Measurements from ENCODE around the gene DPEP2.
A peak's percentile ranks its signal among the peaks of the same experiment; 100 is the strongest.

Gene DPEP2

GRCh38 chr16:68022728-68023537 lies 23.6 kb upstream of the DPEP2 start, which contains the start of the genes DDX28 and DUS2:
TSS of gene DDX28 (minus strand) at chr16:68023232. CDS start at chr16:68023202, 30 bp downstream.
TSS of gene DUS2 (plus strand) at chr16:68023284. CDS start at chr16:68038024, 14,740 bp downstream.
- Histone ChIP-seq H3F3A (ENCODE audit: insufficient read depth, low read length) (peaks cover 9% of the 10 kb centered on the region; the same call in 1 of the 2 replicates), H3K4me2 (ENCODE audit: low read depth, low read length) (peak within 1 kb of the TSS; percentile 89), H2AFZ (ENCODE audit: low read length) (peak within 1 kb of the TSS; percentile 97), H3K9ac (ENCODE audit: low read length) (peak within 1 kb of the TSS; percentile 95), H3K9me2 (replicated peaks; ENCODE audit: insufficient read depth, low read length) (no peaks in the 10 kb centered on the region), H4K20me1 (ENCODE audit: insufficient read depth, low read length) (no peaks in the 10 kb centered on the region), H3K4me3 (ENCODE audit: low read length) (peak within 1 kb of the TSS; percentile 97), H3K27me3 (replicated peaks; ENCODE audit: insufficient read depth, low read length) (no peaks in the 10 kb centered on the region), H3K4me1 (ENCODE audit: low read length) (0 out of 2 replicates have a peak, but pooled peaks cover 5% of the 10 kb centered on the region), H3K27ac (ENCODE audit: low read length) (peak within 1 kb of the TSS; percentile 62), H3K36me3 (replicated peaks; ENCODE audit: insufficient read depth, low read length) (no peaks in the 10 kb centered on the region), H3K79me2 (ENCODE audit: low read length) (peaks cover 45% of the 10 kb centered on the region), H3K9me3 (replicated peaks; ENCODE audit: insufficient read depth, low read length) (no peaks in the 10 kb centered on the region)
- peak; percentile 93 for DNase-seq
- TF ChIP-seq EZH2 (optimal IDR thresholded peaks at IDR 0.05; ENCODE audit: low read depth, low read length) (no peak), CTCF (IDR thresholded peaks at IDR 0.05; ENCODE audit: low read length) (0 out of 2 replicates have a peak, but pooled peaks have one; percentile 11)

GRCh38 chr16:68022278-68022727 lies 23.0 kb upstream of the DPEP2 start:
- Histone ChIP-seq H3K27me3 (replicated peaks; ENCODE audit: insufficient read depth, low read length) (no peaks in the 10 kb centered on the region), H3K9me2 (replicated peaks; ENCODE audit: insufficient read depth, low read length) (no peaks in the 10 kb centered on the region), H3F3A (ENCODE audit: insufficient read depth, low read length) (peaks cover 9% of the 10 kb centered on the region; the same call in 1 of the 2 replicates), H3K79me2 (ENCODE audit: low read length) (peaks cover 41% of the 10 kb centered on the region), H3K4me1 (ENCODE audit: low read length) (0 out of 2 replicates have a peak, but pooled peaks cover 5% of the 10 kb centered on the region), H3K4me2 (ENCODE audit: low read depth, low read length) (peak overlapping the region; percentile 89), H3K4me3 (ENCODE audit: low read length) (peak overlapping the region; percentile 97), H3K9ac (ENCODE audit: low read length) (peak overlapping the region; percentile 95), H4K20me1 (ENCODE audit: insufficient read depth, low read length) (no peaks in the 10 kb centered on the region), H3K9me3 (replicated peaks; ENCODE audit: insufficient read depth, low read length) (no peaks in the 10 kb centered on the region), H3K36me3 (replicated peaks; ENCODE audit: insufficient read depth, low read length) (no peaks in the 10 kb centered on the region), H2AFZ (ENCODE audit: low read length) (peak overlapping the region; percentile 97), H3K27ac (ENCODE audit: low read length) (peak overlapping the region; percentile 62; the same call in 1 of the 2 replicates)
- no peak for DNase-seq
- TF ChIP-seq EZH2 (optimal IDR thresholded peaks at IDR 0.05; ENCODE audit: low read depth, low read length): no peak
- no peak for TF ChIP-seq EZH2phosphoT487 (IDR thresholded peaks at IDR 0.05; ENCODE audit: low read length)
- TF ChIP-seq CTCF (IDR thresholded peaks at IDR 0.05; ENCODE audit: low read length): no peak

GRCh38 chr16:68021490-68021889 lies 22.2 kb upstream of the DPEP2 start:
- H3K4me3 ChIP-seq (ENCODE audit: low read length): no peak overlapping the region; the same call in 1 of the 2 replicates

More at GRCh38 chr16:68021490-68021889, 22.2 kb upstream of the DPEP2 start:
- Histone ChIP-seq H3K9ac (ENCODE audit: low read length) (no peak overlapping the region), H3K27me3 (replicated peaks; ENCODE audit: insufficient read depth, low read length) (no peaks in the 10 kb centered on the region), H2AFZ (ENCODE audit: low read length) (no peak overlapping the region), H3K4me1 (ENCODE audit: low read length) (0 out of 2 replicates have a peak, but pooled peaks cover 5% of the 10 kb centered on the region), H3K27ac (ENCODE audit: low read length) (no peak overlapping the region), H3F3A (ENCODE audit: insufficient read depth, low read length) (peaks cover 9% of the 10 kb centered on the region; the same call in 1 of the 2 replicates), H3K79me2 (ENCODE audit: low read length) (peaks cover 41% of the 10 kb centered on the region), H4K20me1 (ENCODE audit: insufficient read depth, low read length) (no peaks in the 10 kb centered on the region), H3K9me3 (replicated peaks; ENCODE audit: insufficient read depth, low read length) (no peaks in the 10 kb centered on the region), H3K36me3 (replicated peaks; ENCODE audit: insufficient read depth, low read length) (no peaks in the 10 kb centered on the region), H3K9me2 (replicated peaks; ENCODE audit: insufficient read depth, low read length) (no peaks in the 10 kb centered on the region), H3K4me2 (ENCODE audit: low read depth, low read length) (peak overlapping the region; percentile 89; the same call in 1 of the 2 replicates)
- no peak for DNase-seq
- TF ChIP-seq EZH2phosphoT487 (IDR thresholded peaks at IDR 0.05; ENCODE audit: low read length) (no peak), CTCF (IDR thresholded peaks at IDR 0.05; ENCODE audit: low read length) (no peak), EZH2 (optimal IDR thresholded peaks at IDR 0.05; ENCODE audit: low read depth, low read length) (no peak)
